ENCODE results near the gene MICOS13. TPM values are rescaled to one million over a fixed set of nuclear protein-coding genes. Genes with fewer than 3 reads are reported as not detected.

Gene MICOS13
- total RNA-seq, 1 experiment from 2014 or later = 93.5 TPM

DNA sequence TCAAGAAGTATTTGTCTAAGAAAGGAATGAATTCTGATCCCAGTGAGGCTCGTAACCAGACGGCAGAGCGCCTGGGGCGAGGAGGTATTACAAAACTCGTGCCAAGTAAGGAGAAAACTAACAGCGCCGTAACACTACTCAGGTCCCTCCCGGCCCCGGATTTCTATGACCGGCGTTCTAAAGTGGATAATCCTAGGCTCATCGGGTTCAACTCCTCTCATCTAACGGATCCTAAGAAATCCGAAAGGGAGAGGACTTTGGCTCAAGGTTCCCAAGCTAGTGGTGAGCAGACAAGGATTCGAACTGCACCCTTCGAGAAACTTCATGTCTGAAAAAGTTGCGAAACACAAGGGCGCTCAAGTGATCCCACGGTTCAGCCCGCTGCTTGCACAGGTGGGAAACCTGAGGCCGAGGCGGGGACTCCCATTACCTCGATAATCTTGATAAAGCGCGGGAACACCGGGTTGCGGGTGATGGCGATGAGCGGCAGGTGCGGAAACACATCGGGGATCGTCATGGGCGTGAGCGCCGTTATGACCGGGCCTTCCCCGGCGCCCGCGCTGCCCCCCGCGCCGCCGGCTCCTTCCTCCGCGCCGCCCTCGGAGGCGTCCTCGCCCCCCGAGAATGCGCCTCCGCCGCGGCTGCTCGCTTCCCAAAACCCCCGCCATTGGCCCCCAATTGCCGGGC is 39.1 kb upstream of the MICOS13 start:
- DNase-seq (ENCODE audit: low read depth, low spot score) (no peak), ATAC-seq (peak; percentile 1; the same call in 1 of the 2 replicates)
- intact Hi-C loops (cut with micrococcal nuclease; ENCODE audit: unreplicated experiment) = no loop called here
- no peaks in the 10 kb centered on the region for H3K9me3 ChIP-seq (ENCODE audit: control insufficient read depth, insufficient read depth, low read depth, low read length)
- no peaks in the 10 kb centered on the region for H3K27me3 ChIP-seq (ENCODE audit: control insufficient read depth, insufficient read depth, low read length)
- peaks cover 3% of the 10 kb centered on the region; the same call in 1 of the 2 replicates for H3K36me3 ChIP-seq (ENCODE audit: control insufficient read depth, insufficient read depth, low read length)
- ChIA-PET POLR2A (interaction anchor here (0.7 kb wide), 1 partner anchor 129 kb away, joined by 3 read pairs; no protein-coding TSS in a partner anchor), CTCF (no interaction called here)
- peak overlapping the region; percentile 96 to 98 for H3K4me3 ChIP-seq (ENCODE audit: low read depth in 2 of 2, low read length in 2 of 2)
- in situ Hi-C loops (cut with HindIII; ENCODE audit: low pct_unique_long_range_greater_than_20kb, low sequenced_read_pairs) = no loop called here
- TSS peak; percentile 91 for BruUV-seq (replicated peaks)
- peak overlapping the region; percentile 96 for H3K27ac ChIP-seq (ENCODE audit: low read length)
- TF ChIP-seq SIN3A (IDR thresholded peaks at IDR 0.05; ENCODE audit: borderline replicate concordance, insufficient read depth, low read depth, low read length) (0 out of 2 replicates have a peak, but pooled peaks have one; percentile 3), CTCF (IDR thresholded peaks at IDR 0.05) (no peak), TCF7L2 (IDR thresholded peaks at IDR 0.05; ENCODE audit: low read depth, low read length) (no peak), POLR2AphosphoS5 (IDR thresholded peaks at IDR 0.05; ENCODE audit: low read depth, low read length) (no peak)
- TF ChIP-seq, protein P1, sequence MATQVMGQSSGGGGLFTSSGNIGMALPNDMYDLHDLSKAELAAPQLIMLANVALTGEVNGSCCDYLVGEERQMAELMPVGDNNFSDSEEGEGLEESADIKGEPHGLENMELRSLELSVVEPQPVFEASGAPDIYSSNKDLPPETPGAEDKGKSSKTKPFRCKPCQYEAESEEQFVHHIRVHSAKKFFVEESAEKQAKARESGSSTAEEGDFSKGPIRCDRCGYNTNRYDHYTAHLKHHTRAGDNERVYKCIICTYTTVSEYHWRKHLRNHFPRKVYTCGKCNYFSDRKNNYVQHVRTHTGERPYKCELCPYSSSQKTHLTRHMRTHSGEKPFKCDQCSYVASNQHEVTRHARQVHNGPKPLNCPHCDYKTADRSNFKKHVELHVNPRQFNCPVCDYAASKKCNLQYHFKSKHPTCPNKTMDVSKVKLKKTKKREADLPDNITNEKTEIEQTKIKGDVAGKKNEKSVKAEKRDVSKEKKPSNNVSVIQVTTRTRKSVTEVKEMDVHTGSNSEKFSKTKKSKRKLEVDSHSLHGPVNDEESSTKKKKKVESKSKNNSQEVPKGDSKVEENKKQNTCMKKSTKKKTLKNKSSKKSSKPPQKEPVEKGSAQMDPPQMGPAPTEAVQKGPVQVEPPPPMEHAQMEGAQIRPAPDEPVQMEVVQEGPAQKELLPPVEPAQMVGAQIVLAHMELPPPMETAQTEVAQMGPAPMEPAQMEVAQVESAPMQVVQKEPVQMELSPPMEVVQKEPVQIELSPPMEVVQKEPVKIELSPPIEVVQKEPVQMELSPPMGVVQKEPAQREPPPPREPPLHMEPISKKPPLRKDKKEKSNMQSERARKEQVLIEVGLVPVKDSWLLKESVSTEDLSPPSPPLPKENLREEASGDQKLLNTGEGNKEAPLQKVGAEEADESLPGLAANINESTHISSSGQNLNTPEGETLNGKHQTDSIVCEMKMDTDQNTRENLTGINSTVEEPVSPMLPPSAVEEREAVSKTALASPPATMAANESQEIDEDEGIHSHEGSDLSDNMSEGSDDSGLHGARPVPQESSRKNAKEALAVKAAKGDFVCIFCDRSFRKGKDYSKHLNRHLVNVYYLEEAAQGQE (IDR thresholded peaks at IDR 0.05; ENCODE audit: insufficient read depth in 1 of 2, low read depth in 2 of 2, low read length in 1 of 2) = no peak
- H3K4me1 ChIP-seq (ENCODE audit: control insufficient read depth, insufficient read depth, low read length) = peaks cover 8% of the 10 kb centered on the region; the same call in 1 of the 2 replicates

- TF ChIP-seq CTCF (IDR thresholded peaks at IDR 0.05) (no peak), POLR2AphosphoS5 (IDR thresholded peaks at IDR 0.05; ENCODE audit: low read depth, low read length) (no peak; the same call in 1 of the 2 replicates), TCF7L2 (IDR thresholded peaks at IDR 0.05; ENCODE audit: low read depth, low read length) (no peak), SIN3A (IDR thresholded peaks at IDR 0.05; ENCODE audit: borderline replicate concordance, insufficient read depth, low read depth, low read length) (no peak)
- TF ChIP-seq, protein P1 (IDR thresholded peaks at IDR 0.05; ENCODE audit: insufficient read depth in 1 of 2, low read depth in 2 of 2, low read length in 1 of 2) = no peak
- no peaks in the 10 kb centered on the region for H3K27me3 ChIP-seq (ENCODE audit: control insufficient read depth, insufficient read depth, low read length)
- DNase-seq (ENCODE audit: low read depth, low spot score) = peak; percentile 43
- peaks cover 8% of the 10 kb centered on the region; the same call in 1 of the 2 replicates for H3K4me1 ChIP-seq (ENCODE audit: control insufficient read depth, insufficient read depth, low read length)
- no peak for ATAC-seq
- H3K4me3 ChIP-seq (ENCODE audit: low read depth in 2 of 2, low read length in 2 of 2) = peak overlapping the region; percentile 96 to 98
- H3K9me3 ChIP-seq (ENCODE audit: control insufficient read depth, insufficient read depth, low read depth, low read length) = no peaks in the 10 kb centered on the region
- intact Hi-C loops (cut with micrococcal nuclease; ENCODE audit: unreplicated experiment) (no loop called here), in situ Hi-C loops (cut with HindIII; ENCODE audit: low pct_unique_long_range_greater_than_20kb, low sequenced_read_pairs) (no loop called here)
- peak overlapping the region; percentile 96 for H3K27ac ChIP-seq (ENCODE audit: low read length)
- BruUV-seq (replicated peaks) = TSS peak; percentile 76
- CTCF ChIA-PET = interaction anchor here (0.6 kb wide), 1 partner anchor 9 kb away, joined by 6 read pairs; no protein-coding TSS in a partner anchor
- H3K36me3 ChIP-seq (ENCODE audit: control insufficient read depth, insufficient read depth, low read length) = peaks cover 3% of the 10 kb centered on the region; the same call in 1 of the 2 replicates
- POLR2A ChIA-PET = interaction anchor here (0.6 kb wide), 2 partner anchors 53 to 106 kb away, joined by 3 read pairs; no protein-coding TSS in a partner anchor
Measured at GRCh38 chr19:5718579-5719273, 38.4 kb upstream of the MICOS13 start.
